OCI-LY1 (cell line): ENCODE data around the gene METRN.

Source experiments
- H2AFZ ChIP-seq: fragments of 200-600 bp; sonication (generic), shearing (Covaris generic); 2 replicates; pipeline ENCODE4 v1.6.0; 2014; ENCODE audit warnings: antibody characterized with exemption, mild to moderate bottlenecking, low read length
- H3F3A ChIP-seq: fragments of 200-600 bp; sonication (generic), shearing (Covaris generic); 2 replicates; pipeline ENCODE4 v1.6.0; 2014; ENCODE audit warnings: mild to moderate bottlenecking, antibody characterized with exemption, low read length, moderate library complexity; ENCODE audit not compliant: insufficient read depth
- H3K27ac ChIP-seq: fragments of 200-600 bp; sonication (generic); 2 replicates; pipeline ENCODE4 v1.5.1; 2014; ENCODE audit warnings: low read length, mixed run types, mild to moderate bottlenecking, low read depth; ENCODE audit not compliant: poor library complexity, severe bottlenecking
- H3K27me3 ChIP-seq: fragments of 200-600 bp; sonication (generic); 2 replicates; pipeline ENCODE4 v1.6.0; 2014; ENCODE audit warnings: antibody characterized with exemption, mild to moderate bottlenecking, low read length, moderate library complexity; ENCODE audit not compliant: insufficient read depth
- H3K36me3 ChIP-seq: fragments of 200-600 bp; sonication (generic); 2 replicates; pipeline ENCODE4 v1.6.1; 2014; ENCODE audit warnings: mild to moderate bottlenecking, antibody characterized with exemption, low read length, moderate library complexity, mixed read lengths; ENCODE audit not compliant: insufficient read depth
- H3K4me1 ChIP-seq: fragments of 200-600 bp; sonication (generic); 2 replicates; pipeline ENCODE4 v1.5.1; 2014; ENCODE audit warnings: mild to moderate bottlenecking, low read length, moderate library complexity; ENCODE audit not compliant: insufficient read depth, severe bottlenecking
- H3K4me2 ChIP-seq: fragments of 200-600 bp; sonication (generic), shearing (Covaris generic); 2 replicates; pipeline ENCODE4 v1.6.1; 2014; ENCODE audit warnings: low read length
- H3K4me3 ChIP-seq: fragments of 200-600 bp; sonication (generic); 2 replicates; pipeline ENCODE4 v1.5.1; 2014; ENCODE audit warnings: low read length, low read depth, mild to moderate bottlenecking, mixed read lengths; ENCODE audit not compliant: poor library complexity, severe bottlenecking
- H3K79me2 ChIP-seq: fragments of 200-600 bp; shearing (Covaris generic); 2 replicates; pipeline ENCODE4 v1.6.1; 2016; ENCODE audit warnings: mixed run types, low read length, mixed read lengths; ENCODE audit not compliant: insufficient read depth
- H3K9ac ChIP-seq: fragments of 200-600 bp; sonication (generic), shearing (Covaris generic); 2 replicates; pipeline ENCODE4 v1.6.1; 2014; ENCODE audit warnings: mild to moderate bottlenecking, low read length, mixed read lengths
- H3K9me2 ChIP-seq: fragments of 200-600 bp; sonication (generic), shearing (Covaris generic); 2 replicates; pipeline ENCODE4 v1.6.1; 2014; ENCODE audit warnings: low read depth, mild to moderate bottlenecking, low read length, mixed read lengths
- H3K9me3 ChIP-seq: fragments of 200-600 bp; shearing (Covaris generic); 2 replicates; pipeline ENCODE4 v1.6.1; 2014; ENCODE audit warnings: low read length, mixed read lengths
- H4K20me1 ChIP-seq: fragments of 200-600 bp; sonication (generic), shearing (Covaris generic); 2 replicates; pipeline ENCODE4 v1.6.0; 2016; ENCODE audit warnings: mild to moderate bottlenecking, low read length; ENCODE audit not compliant: insufficient read depth
- EZH2 ChIP-seq: fragments of 200-600 bp; sonication (generic), shearing (Covaris generic); IDR thresholded peaks from 2 replicates; pipeline ENCODE4 v1.8.0; 2017; ENCODE audit warnings: borderline replicate concordance, mixed run types, mild to moderate bottlenecking, antibody characterized with exemption, low read length, moderate library complexity, mixed read lengths
- TF ChIP-seq, protein P1 (sequence below): fragments of 200-600 bp; sonication (generic), shearing (Covaris generic); IDR thresholded peaks from 2 replicates; pipeline ENCODE4 v1.5.1; 2017; ENCODE audit warnings: mild to moderate bottlenecking, antibody characterized with exemption, low read length, moderate library complexity, mixed read lengths

Gene METRN

DNA sequence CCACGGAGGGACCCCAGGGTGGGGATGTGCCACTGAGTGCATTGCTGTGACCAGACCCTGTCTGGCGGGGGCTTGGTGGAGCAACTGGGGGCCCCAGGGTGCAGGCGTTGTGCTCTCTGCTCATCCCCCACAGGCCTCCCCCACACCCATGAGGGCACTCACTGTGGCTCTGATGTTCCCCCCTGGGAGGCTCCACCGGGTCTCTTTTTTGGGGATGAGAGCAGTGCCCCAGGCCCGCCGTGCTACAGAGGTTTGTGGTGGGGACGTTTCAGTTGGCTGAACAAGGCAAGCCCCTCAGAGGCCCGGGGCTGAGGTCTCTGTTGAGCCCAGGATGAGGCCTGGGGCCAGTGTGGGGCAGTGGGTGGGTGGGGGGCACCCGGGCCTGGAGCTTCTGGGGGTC lies 8.8 kb downstream of the METRN start:
- no peak overlapping the region for H3K4me2 ChIP-seq
- H3K27me3 ChIP-seq = no peaks in the 10 kb centered on the region
- H3K79me2 ChIP-seq = no peaks in the 10 kb centered on the region
- H3K27ac ChIP-seq = no peak overlapping the region
- no peak overlapping the region for H2AFZ ChIP-seq
- H3F3A ChIP-seq = peaks cover 4% of the 10 kb centered on the region; the same call in 1 of the 2 replicates
- no peak overlapping the region for H3K4me3 ChIP-seq
- H3K4me1 ChIP-seq = peaks cover 38% of the 10 kb centered on the region
- H3K9me2 ChIP-seq = no peaks in the 10 kb centered on the region
- peaks cover 8% of the 10 kb centered on the region for H3K36me3 ChIP-seq
- no peaks in the 10 kb centered on the region for H3K9me3 ChIP-seq
- no peaks in the 10 kb centered on the region for H4K20me1 ChIP-seq
- TF ChIP-seq EZH2 = no peak
- TF ChIP-seq, protein P1, sequence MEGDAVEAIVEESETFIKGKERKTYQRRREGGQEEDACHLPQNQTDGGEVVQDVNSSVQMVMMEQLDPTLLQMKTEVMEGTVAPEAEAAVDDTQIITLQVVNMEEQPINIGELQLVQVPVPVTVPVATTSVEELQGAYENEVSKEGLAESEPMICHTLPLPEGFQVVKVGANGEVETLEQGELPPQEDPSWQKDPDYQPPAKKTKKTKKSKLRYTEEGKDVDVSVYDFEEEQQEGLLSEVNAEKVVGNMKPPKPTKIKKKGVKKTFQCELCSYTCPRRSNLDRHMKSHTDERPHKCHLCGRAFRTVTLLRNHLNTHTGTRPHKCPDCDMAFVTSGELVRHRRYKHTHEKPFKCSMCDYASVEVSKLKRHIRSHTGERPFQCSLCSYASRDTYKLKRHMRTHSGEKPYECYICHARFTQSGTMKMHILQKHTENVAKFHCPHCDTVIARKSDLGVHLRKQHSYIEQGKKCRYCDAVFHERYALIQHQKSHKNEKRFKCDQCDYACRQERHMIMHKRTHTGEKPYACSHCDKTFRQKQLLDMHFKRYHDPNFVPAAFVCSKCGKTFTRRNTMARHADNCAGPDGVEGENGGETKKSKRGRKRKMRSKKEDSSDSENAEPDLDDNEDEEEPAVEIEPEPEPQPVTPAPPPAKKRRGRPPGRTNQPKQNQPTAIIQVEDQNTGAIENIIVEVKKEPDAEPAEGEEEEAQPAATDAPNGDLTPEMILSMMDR = no peak
- no peak overlapping the region for H3K9ac ChIP-seq

DNA sequence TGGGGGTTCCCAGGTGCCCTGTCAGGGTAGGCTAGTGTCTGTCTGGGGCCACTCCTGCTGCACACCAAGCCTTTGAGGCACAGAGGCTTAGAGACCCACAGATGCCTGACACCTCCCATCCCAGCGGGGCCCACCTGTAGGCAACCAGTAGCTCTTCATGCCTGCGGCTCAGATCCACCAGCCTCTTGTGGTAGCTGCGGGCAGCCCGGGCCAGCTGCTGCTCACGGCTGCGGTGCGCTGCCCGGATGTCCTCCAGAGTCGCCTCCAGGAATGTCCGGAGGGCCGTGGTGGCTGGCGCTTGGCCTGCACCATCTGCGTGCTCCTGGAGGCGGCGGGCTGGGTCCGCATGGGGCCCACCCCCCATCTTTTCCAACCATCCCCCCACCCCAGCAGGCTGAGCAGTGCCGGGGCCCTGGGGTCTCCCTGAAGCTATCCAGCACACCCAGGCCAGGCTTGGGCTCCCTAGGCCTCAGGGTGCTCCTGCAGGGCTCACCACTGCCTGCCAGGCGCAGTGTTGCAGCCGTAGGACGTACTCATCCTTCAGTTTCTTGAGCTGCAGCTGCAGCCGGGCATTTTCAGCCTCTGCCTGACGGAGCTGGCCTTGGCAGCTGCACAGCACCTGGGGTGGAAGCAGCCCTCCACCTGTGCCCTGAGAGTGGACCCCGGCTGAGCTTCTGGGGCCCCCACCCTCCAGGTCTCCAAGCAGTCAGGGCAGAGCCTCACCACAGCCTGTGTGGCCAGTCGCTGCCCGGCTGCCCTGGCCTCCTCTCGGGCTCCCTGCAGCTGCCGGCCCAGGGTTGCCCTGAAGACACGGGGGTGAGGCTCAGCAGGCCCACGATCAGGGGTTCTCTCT lies 9.5 kb downstream of the METRN start:
- H3K4me1 ChIP-seq = peaks cover 44% of the 10 kb centered on the region
- no peaks in the 10 kb centered on the region for H4K20me1 ChIP-seq
- no peak overlapping the region for H3K27ac ChIP-seq
- H3K4me2 ChIP-seq = no peak overlapping the region
- no peaks in the 10 kb centered on the region for H3K9me2 ChIP-seq
- TF ChIP-seq, protein P1 = no peak
- TF ChIP-seq EZH2 = no peak
- no peak overlapping the region for H2AFZ ChIP-seq
- H3K9me3 ChIP-seq = no peaks in the 10 kb centered on the region
- peaks cover 4% of the 10 kb centered on the region; the same call in 1 of the 2 replicates for H3F3A ChIP-seq
- no peak overlapping the region for H3K4me3 ChIP-seq
- H3K79me2 ChIP-seq = no peaks in the 10 kb centered on the region
- no peak overlapping the region for H3K9ac ChIP-seq
- H3K36me3 ChIP-seq = peaks cover 8% of the 10 kb centered on the region
- H3K27me3 ChIP-seq = no peaks in the 10 kb centered on the region

DNA sequence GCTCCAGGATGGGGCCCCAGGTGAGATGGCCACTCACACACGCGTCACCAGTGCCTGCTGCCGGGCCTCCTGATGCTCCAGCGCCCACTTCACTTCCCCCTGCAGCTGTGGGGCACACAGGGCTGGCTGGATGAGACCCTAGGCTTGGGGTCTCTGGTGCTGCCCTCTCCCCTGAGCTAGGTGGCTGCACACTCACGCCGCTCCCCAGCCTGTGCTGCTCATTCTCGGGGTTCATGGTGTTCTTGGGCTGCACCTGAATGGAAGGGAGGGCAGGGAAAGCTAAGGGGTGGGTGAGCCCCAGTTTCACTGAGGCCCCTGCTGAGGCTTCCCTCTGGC lies 10.1 kb downstream of the METRN start:
- TF ChIP-seq EZH2 = no peak
- TF ChIP-seq, protein P1 = no peak
- no peaks in the 10 kb centered on the region for H3K9me2 ChIP-seq
- H3K27ac ChIP-seq = no peak overlapping the region
- peaks cover 43% of the 10 kb centered on the region for H3K4me1 ChIP-seq
- H3K9me3 ChIP-seq = no peaks in the 10 kb centered on the region
- peaks cover 4% of the 10 kb centered on the region; the same call in 1 of the 2 replicates for H3F3A ChIP-seq
- no peak overlapping the region for H3K4me3 ChIP-seq
- H3K79me2 ChIP-seq = no peaks in the 10 kb centered on the region
- peaks cover 10% of the 10 kb centered on the region for H3K36me3 ChIP-seq
- no peaks in the 10 kb centered on the region for H4K20me1 ChIP-seq
- no peaks in the 10 kb centered on the region for H3K27me3 ChIP-seq
- H2AFZ ChIP-seq = no peak overlapping the region
- H3K9ac ChIP-seq = no peak overlapping the region
- no peak overlapping the region for H3K4me2 ChIP-seq
